ENCODE results near the gene PHF21B.

GRCh38 chr22:44947049-44947448 lies 62.8 kb downstream of the PHF21B start:
- TF ChIP-seq FOS (IDR thresholded peaks at IDR 0.05; ENCODE audit: borderline replicate concordance, insufficient read depth, low read length) (no peak), CTCF (IDR thresholded peaks at IDR 0.05; ENCODE audit: extremely low read depth in 1 of 2, insufficient read depth in 1 of 2, low read depth in 1 of 2, low read length in 2 of 2) (no peak), EZH2 (IDR thresholded peaks at IDR 0.05; ENCODE audit: borderline replicate concordance, low read depth, low read length, severe bottlenecking) (no peak)
